GM20000 (cell line): ENCODE measurements around the gene THOP1.
A peak's percentile ranks its signal among the peaks of the same experiment; 100 is the strongest.

Experiments used
- DNase-seq: peaks from one replicate; pipeline ENCODE4 v3.0.0; 2012; ENCODE audit warnings: low spot score
- TF ChIP-seq, protein P1 (sequence below): IDR thresholded peaks from 2 replicates; pipeline ENCODE4 v1.5.1; 2012; ENCODE audit warnings: mild to moderate bottlenecking, control low read depth; ENCODE audit errors: extremely low read depth, missing control alignments

The THOP1 gene

DNA sequence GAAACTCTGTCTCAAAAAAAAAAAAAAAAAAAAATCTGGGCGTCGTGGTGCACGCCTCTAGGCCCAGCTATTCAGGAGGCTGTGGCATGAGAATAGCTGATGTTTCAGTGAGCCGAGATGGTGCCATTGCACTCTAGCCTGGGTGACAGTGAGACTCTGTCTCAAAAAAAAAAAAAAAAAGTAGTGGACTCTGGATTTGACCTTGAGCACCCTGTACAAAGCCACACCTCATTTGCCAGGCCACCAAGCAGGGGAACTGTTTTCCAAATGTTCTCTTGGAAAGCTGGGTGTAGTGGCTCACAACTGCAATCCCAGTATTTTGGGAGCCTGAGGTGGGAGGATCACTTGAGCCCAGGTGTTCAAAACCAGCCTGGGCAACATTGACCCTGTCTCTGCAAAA, 52.1 kb downstream of the THOP1 start:
- TF ChIP-seq, protein P1, sequence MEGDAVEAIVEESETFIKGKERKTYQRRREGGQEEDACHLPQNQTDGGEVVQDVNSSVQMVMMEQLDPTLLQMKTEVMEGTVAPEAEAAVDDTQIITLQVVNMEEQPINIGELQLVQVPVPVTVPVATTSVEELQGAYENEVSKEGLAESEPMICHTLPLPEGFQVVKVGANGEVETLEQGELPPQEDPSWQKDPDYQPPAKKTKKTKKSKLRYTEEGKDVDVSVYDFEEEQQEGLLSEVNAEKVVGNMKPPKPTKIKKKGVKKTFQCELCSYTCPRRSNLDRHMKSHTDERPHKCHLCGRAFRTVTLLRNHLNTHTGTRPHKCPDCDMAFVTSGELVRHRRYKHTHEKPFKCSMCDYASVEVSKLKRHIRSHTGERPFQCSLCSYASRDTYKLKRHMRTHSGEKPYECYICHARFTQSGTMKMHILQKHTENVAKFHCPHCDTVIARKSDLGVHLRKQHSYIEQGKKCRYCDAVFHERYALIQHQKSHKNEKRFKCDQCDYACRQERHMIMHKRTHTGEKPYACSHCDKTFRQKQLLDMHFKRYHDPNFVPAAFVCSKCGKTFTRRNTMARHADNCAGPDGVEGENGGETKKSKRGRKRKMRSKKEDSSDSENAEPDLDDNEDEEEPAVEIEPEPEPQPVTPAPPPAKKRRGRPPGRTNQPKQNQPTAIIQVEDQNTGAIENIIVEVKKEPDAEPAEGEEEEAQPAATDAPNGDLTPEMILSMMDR, result no peak

DNA sequence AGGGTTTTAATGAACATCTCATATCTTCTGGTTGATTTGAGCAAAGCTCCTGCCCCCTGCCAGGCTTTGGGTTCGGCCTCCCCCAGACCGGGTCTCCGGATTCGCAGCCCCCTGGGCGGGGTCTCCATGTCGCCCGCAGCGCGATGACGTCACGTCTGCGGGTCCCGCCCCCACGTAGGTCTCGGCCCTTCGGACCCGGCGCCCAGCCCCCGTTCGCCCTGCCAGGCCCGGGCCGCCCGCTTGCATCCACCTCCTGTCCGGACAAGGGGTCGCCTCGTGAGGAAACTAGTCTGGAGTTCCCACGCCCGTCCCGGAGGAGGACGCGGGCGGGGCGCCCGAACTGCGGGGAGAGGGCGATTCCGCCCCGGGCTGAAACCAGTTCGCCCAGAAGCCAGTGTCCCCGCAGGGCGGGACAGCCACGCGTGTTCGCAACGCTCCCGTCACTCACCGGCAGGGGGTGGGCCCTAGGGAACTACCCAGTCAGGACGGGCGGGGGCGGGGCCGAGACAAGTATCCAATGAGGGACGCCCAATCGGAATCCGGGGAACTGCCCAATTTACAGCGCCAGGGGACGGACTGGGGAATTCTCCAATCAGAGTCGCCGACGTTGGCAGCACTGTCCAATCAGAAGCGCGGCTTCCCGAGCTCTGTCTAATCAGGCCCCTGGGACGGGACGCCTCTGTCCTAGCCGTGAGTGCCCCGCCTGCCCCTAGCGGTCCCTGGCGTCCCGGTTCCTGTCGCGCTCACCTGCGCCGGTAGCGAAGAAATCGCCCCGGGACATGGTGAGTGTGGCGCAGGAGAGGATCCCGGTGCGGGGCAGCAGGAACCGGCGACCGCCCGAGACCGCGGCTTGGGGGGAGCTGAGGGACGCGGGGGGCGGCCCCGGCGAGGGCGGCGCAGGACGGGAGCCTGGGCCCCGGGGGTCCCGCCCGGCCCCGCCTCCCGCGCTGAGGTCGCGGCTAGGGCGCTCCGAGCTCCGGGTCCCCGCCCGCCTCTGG, 55.8 kb downstream of the THOP1 start, which contains the start of gene ZNF555:
Gene ZNF555 (plus strand): TSS at position 682 of the 998 bp plus-strand sequence. CDS start 98 bp downstream, at position 780.
- TF ChIP-seq, protein P1, result peak; percentile 8
- peak; percentile 100 for DNase-seq

More for the DNA sequence above, 52.1 kb downstream of the THOP1 start:
- no peak for DNase-seq

DNA sequence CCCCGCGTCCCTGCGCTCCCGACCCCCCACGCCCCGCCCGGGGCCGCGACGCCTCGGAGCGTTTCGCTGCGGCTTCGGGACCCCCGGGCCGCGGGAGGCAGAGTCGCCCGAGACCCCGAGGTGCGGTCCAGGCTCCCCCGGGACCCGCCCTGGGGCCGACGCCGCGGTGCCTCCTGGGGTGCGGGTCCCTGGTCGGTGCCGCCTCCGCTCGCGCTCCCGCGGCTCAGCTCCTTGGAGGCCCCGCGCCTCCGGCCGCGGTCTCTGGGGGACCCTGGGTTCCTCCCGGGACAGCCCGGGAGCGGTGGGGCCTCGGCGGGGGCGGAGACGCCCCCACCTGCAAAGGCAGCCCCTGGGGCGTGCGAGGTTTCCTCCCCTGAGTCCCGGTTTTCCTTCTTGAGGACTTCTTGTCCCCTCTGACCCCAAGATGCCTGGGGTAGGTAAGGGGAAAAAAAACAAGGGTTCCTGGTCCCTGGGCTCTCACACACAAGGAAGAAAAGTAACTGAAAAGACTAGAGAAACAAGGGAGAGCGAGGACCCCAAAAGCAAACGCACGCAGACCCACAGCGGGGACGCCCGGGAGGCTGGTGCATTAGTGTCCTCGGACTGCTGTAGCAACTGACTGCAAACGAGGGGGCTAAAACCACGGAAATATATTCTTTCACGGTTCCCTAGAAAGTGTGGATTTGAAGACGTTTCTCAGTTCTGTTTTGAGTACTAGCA, 56.7 kb downstream of the THOP1 start:
- no peak for DNase-seq
- TF ChIP-seq, protein P1, result no peak

DNA sequence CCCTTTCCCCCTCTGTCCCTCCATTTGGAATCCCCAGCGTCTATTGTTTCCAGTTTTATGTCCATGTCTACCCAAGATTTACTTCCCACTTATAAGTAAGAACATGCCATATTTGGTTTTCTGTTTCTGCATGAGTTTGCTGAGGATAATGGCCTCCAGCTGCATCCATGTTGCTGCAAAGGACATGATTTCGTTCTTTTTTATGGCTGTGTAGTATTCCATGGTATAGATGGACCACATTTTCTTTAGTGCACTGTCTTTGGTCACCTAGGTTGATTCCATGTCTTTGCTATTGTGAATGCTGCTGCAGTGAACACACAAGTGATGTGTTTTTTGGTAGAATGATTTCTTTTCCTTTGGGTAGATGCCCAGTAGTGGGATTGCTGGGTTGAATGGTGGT, 59.8 kb downstream of the THOP1 start:
- DNase-seq, result no peak
- TF ChIP-seq, protein P1, result no peak

DNA sequence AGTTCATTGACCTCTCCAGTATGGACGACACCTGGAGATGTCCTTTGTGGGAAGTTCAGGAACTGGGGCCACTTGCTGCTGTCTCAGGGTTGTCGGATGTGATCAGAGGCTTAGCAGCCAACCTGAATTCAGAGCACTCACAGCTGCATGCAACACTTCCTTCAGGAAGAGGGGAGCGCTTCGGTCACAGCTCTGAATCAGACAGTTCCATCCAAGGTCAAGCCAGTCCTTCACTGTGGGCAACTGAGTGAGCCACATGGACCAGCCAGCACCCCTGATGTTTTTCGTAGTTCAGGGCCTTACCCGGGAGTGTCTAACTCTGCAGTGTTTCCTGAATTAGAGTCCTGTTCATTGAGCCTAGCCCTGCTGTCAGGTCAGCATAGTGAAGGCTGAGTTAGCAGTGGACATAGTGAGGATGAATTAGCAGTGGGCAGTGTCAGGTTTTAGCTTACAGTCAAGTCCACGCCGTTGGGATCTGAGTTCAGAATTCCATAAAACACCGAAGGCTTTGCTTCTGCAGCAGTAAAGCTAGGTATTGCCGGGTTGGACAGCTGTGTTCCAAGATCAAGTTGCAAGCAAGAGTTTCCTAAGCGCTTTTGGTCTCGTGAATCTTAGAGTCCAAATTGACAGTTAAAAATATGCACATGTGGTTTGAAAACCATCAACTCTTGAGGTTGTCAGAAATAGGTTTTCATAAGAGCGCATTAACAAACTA, 61.0 kb downstream of the THOP1 start:
- no peak for DNase-seq
- TF ChIP-seq, protein P1, result no peak

DNA sequence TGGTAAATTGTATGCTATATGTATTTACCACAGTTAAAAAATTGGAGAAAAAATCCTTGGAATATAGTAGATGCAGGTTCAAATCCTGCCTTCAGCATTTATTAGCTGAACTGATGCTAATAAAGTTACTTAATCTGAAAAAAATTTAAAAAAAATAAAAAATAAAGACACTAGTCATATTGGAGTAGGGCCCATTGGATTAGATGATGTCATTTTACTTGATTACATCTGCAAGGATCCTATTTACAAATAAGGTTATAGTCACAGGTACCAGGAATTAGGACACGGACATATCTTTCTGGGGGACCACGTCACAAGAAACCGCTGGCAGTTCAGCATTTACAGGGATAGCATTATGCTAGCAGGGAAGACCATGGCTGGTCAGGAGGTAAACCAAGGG, 62.2 kb downstream of the THOP1 start:
- no peak for DNase-seq
- TF ChIP-seq, protein P1, result no peak

DNA sequence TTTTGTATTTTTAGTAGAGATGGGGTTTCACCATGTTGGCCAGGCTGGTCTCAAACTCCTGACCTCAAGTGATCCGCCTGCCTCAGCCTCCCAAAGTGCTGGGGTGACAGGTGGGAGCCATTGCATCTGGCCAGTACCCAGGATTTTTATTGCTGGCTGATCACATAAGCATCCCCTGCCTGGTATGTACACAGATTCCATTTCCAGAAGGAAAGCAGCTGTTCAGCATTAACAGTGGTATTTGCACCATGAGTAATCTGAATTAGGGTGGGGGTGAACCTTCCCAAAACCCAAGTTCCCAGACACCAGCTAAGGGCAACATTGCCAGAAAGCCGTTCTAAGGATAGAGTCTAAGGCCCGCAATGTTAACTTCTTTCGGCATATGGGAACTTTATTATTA, 63.3 kb downstream of the THOP1 start:
- TF ChIP-seq, protein P1, result no peak
- DNase-seq, result no peak
